ENCODE data around the gene PLA2G2C.
"Not testable (repeated sequence)": the region's sequence is repeated elsewhere in the genome, so short reads cannot be mapped to it uniquely, and the experiment has no call there.

PLA2G2C gene

GRCh38 chr1:20185834-20186782 lies at the start of gene PLA2G2C, which contains the start of gene UBXN10:
PLA2G2C (minus strand) TSS chr1:20186518; CDS start chr1:20177363, 9,155 bp downstream.
UBXN10 (plus strand) TSS chr1:20186096; CDS start chr1:20190562, 4,466 bp downstream.
- peaks cover 51% of the 10 kb centered on the region for H3K4me1 Mint-ChIP-seq
- H3K27ac Mint-ChIP-seq, result peak within 1 kb of the TSS; percentile 52 to 69 (median 65)
- TF ChIP-seq CTCF (IDR thresholded peaks at IDR 0.05; ENCODE audit: unreplicated experiment in 3 of 3), result no peak
- no peaks in the 10 kb centered on the region for H3K36me3 Mint-ChIP-seq (ENCODE audit: low read depth)
- no peaks in the 10 kb centered on the region for H3K9me3 Mint-ChIP-seq
- H3K4me3 Mint-ChIP-seq, result peak within 1 kb of the TSS; percentile 77 to 85 (median 80)
- peaks cover 17% of the 10 kb centered on the region for H3K27me3 Mint-ChIP-seq (ENCODE audit: low read depth)

GRCh38 chr1:20234788-20235535 lies 48.6 kb upstream of the PLA2G2C start:
- Mint-ChIP-seq H3K36me3 (ENCODE audit: low read depth) (no peaks in the 10 kb centered on the region), H3K9me3 (no peaks in the 10 kb centered on the region), H3K27ac (no peak overlapping the region), H3K4me3 (no peak overlapping the region), H3K27me3 (ENCODE audit: low read depth) (peaks cover 18% of the 10 kb centered on the region), H3K4me1 (peaks cover 14% of the 10 kb centered on the region)
- no peak for TF ChIP-seq CTCF (IDR thresholded peaks at IDR 0.05; ENCODE audit: unreplicated experiment in 3 of 3)

GRCh38 chr1:20233866-20234265 lies 47.5 kb upstream of the PLA2G2C start:
- Mint-ChIP-seq H3K27ac (no peak overlapping the region), H3K27me3 (ENCODE audit: low read depth) (peaks cover 19% of the 10 kb centered on the region), H3K9me3 (no peaks in the 10 kb centered on the region), H3K4me1 (peaks cover 14% of the 10 kb centered on the region), H3K36me3 (ENCODE audit: low read depth) (no peaks in the 10 kb centered on the region), H3K4me3 (no peak overlapping the region)
- no peak for TF ChIP-seq CTCF (IDR thresholded peaks at IDR 0.05; ENCODE audit: unreplicated experiment in 3 of 3)

GRCh38 chr1:20233394-20233793 lies 47.1 kb upstream of the PLA2G2C start:
- Mint-ChIP-seq H3K9me3 (no peaks in the 10 kb centered on the region), H3K4me3 (no peak overlapping the region), H3K27me3 (ENCODE audit: low read depth) (peaks cover 24% of the 10 kb centered on the region), H3K4me1 (peaks cover 14% of the 10 kb centered on the region), H3K36me3 (ENCODE audit: low read depth) (no peaks in the 10 kb centered on the region), H3K27ac (no peak overlapping the region)
- TF ChIP-seq CTCF (IDR thresholded peaks at IDR 0.05; ENCODE audit: unreplicated experiment in 3 of 3), result peak; percentile 28 to 47 (median 33)

- peaks cover 30% of the 10 kb centered on the region for H3K27me3 Mint-ChIP-seq (ENCODE audit: low read depth)
- H3K27ac Mint-ChIP-seq, result peak overlapping the region in 1 of 3 experiments; percentile 40
- H3K4me3 Mint-ChIP-seq; H3K36me3 Mint-ChIP-seq (ENCODE audit: low read depth); H3K9me3 Mint-ChIP-seq: not testable (repeated sequence)
- H3K4me1 Mint-ChIP-seq, result peaks cover 19% of the 10 kb centered on the region
Measured at GRCh38 chr1:20232564-20232963, 46.2 kb upstream of the PLA2G2C start.

- no peak overlapping the region for H3K4me3 Mint-ChIP-seq
Measured at GRCh38 chr1:20229171-20229570, 42.9 kb upstream of the PLA2G2C start.

More at GRCh38 chr1:20229171-20229570, 42.9 kb upstream of the PLA2G2C start:
- Mint-ChIP-seq H3K27me3 (ENCODE audit: low read depth) (peaks cover 44% of the 10 kb centered on the region), H3K9me3 (no peaks in the 10 kb centered on the region), H3K4me1 (peaks cover 17% of the 10 kb centered on the region), H3K36me3 (ENCODE audit: low read depth) (no peaks in the 10 kb centered on the region), H3K27ac (no peak overlapping the region)
- TF ChIP-seq CTCF (IDR thresholded peaks at IDR 0.05; ENCODE audit: unreplicated experiment in 3 of 3), result no peak

All from nephron (organoid).